A204.1 (cell line): ENCODE results near the gene FBXW11.
"Not testable (repeated sequence)": the region's sequence is repeated elsewhere in the genome, so short reads cannot be mapped to it uniquely, and the experiment has no call there.

ENCODE experiments used
- FAIRE-seq: peaks from 2 replicates; lab custom pipeline; 2012; peaks lifted over from hg19 to GRCh38; lab: Jason Lieb, UNC

Gene FBXW11

GRCh38 chr5:171908638-171909037, 97.8 kb downstream of the FBXW11 start:
- no peak for FAIRE-seq

- peak; percentile 95 for FAIRE-seq
These were observed 98.6 kb downstream of the FBXW11 start for GRCh38 chr5:171907725-171908343.

- FAIRE-seq, result no peak
These were observed 99.5 kb downstream of the FBXW11 start for GRCh38 chr5:171906703-171907590.

GRCh38 chr5:171906066-171906570, 100.3 kb downstream of the FBXW11 start:
- FAIRE-seq, result no peak

GRCh38 chr5:171904886-171905285, 101.6 kb downstream of the FBXW11 start:
- FAIRE-seq, result no peak

GRCh38 chr5:171901764-171902163, 104.7 kb downstream of the FBXW11 start:
- FAIRE-seq, result no peak

- FAIRE-seq, result no peak
These were observed 106.6 kb downstream of the FBXW11 start for GRCh38 chr5:171899792-171900191.

- no peak for FAIRE-seq
These were observed 107.6 kb downstream of the FBXW11 start for GRCh38 chr5:171898879-171899278.

GRCh38 chr5:171898386-171898785, 108.1 kb downstream of the FBXW11 start:
- FAIRE-seq, result no peak

- FAIRE-seq, result no peak
These were observed 109.2 kb downstream of the FBXW11 start for GRCh38 chr5:171897231-171897630.

GRCh38 chr5:171895081-171895480, 111.4 kb downstream of the FBXW11 start:
- no peak for FAIRE-seq

GRCh38 chr5:171893290-171893886, 113.0 kb downstream of the FBXW11 start:
- FAIRE-seq, result no peak

GRCh38 chr5:171891595-171891994, 114.8 kb downstream of the FBXW11 start:
- FAIRE-seq, result no peak

GRCh38 chr5:171891150-171891549, 115.3 kb downstream of the FBXW11 start:
- no peak for FAIRE-seq

- FAIRE-seq, result no peak
These were observed 118.4 kb downstream of the FBXW11 start for GRCh38 chr5:171888051-171888481.

- FAIRE-seq, result not testable (repeated sequence)
These were observed 120.4 kb downstream of the FBXW11 start for GRCh38 chr5:171886037-171886436.

GRCh38 chr5:171882118-171882517, 124.3 kb downstream of the FBXW11 start:
- FAIRE-seq, result no peak

GRCh38 chr5:171874234-171874633, 132.2 kb downstream of the FBXW11 start:
- no peak for FAIRE-seq

- no peak for FAIRE-seq
These were observed 133.8 kb downstream of the FBXW11 start for GRCh38 chr5:171872666-171873065.

GRCh38 chr5:171871711-171872110, 134.7 kb downstream of the FBXW11 start:
- no peak for FAIRE-seq

- no peak for FAIRE-seq
These were observed 136.5 kb downstream of the FBXW11 start for GRCh38 chr5:171869956-171870355.

- no peak for FAIRE-seq
These were observed 138.2 kb downstream of the FBXW11 start for GRCh38 chr5:171868236-171868635.

- no peak for FAIRE-seq
These were observed 138.7 kb downstream of the FBXW11 start for GRCh38 chr5:171867786-171868185.
